Activated CD4-positive, alpha-beta memory T cell treated with anti-CD3 and anti-CD28 coated beads for 36 hours (primary cell): ENCODE measurements around the gene STRIT1. TPM values are rescaled to one million over a fixed set of nuclear protein-coding genes. Genes with fewer than 3 reads are reported as not detected.

ENCODE experiments used
- CTCF ChIA-PET: fragments of 350-600 bp; sonication (Branson Sonifier 250); formaldehyde crosslinking; loops from one replicate; lab custom pipeline; 2021; ENCODE audit warnings: antibody characterized with exemption, inconsistent platforms; lab: Charles Lee
- POLR2A ChIA-PET: fragments of 350-600 bp; sonication (Branson Sonifier 250); formaldehyde crosslinking; loops from one replicate; lab custom pipeline; 2021; ENCODE audit warnings: antibody characterized with exemption; lab: Charles Lee
- DNase-seq: peaks from one replicate; pipeline ENCODE4 v3.0.0-alpha.2; 2020
- H3K27ac Mint-ChIP-seq: one replicate; pipeline ENCODE4 v1.8.0; 2021; ENCODE audit warnings: mixed read lengths
- H3K27me3 Mint-ChIP-seq: one replicate; pipeline ENCODE4 v1.8.0; 2021; ENCODE audit warnings: mixed read lengths
- H3K36me3 Mint-ChIP-seq: one replicate; pipeline ENCODE4 v1.8.0; 2021; ENCODE audit warnings: mixed read lengths
- H3K4me1 Mint-ChIP-seq: one replicate; pipeline ENCODE4 v1.8.0; 2021; ENCODE audit warnings: low read depth, mixed read lengths
- H3K4me3 Mint-ChIP-seq: one replicate; pipeline ENCODE4 v1.8.0; 2021; ENCODE audit warnings: mild to moderate bottlenecking, mixed read lengths
- H3K9me3 Mint-ChIP-seq: one replicate; pipeline ENCODE4 v1.8.0; 2021; ENCODE audit warnings: mixed read lengths
- intact Hi-C: fragments of 100-400 bp; cut with micrococcal nuclease; formaldehyde crosslinking; loops from one replicate; pipeline ENCODE4 v1.15.1; 2023
- total RNA-seq, 2 experiments: library from RNA; stranded (reverse); gene quantifications; one replicate each; pipeline ENCODE4 v1.2.3, GENCODE V29; 2021

Gene STRIT1
- total RNA-seq, 2 experiments from 2014 or later, result not detected

DNA sequence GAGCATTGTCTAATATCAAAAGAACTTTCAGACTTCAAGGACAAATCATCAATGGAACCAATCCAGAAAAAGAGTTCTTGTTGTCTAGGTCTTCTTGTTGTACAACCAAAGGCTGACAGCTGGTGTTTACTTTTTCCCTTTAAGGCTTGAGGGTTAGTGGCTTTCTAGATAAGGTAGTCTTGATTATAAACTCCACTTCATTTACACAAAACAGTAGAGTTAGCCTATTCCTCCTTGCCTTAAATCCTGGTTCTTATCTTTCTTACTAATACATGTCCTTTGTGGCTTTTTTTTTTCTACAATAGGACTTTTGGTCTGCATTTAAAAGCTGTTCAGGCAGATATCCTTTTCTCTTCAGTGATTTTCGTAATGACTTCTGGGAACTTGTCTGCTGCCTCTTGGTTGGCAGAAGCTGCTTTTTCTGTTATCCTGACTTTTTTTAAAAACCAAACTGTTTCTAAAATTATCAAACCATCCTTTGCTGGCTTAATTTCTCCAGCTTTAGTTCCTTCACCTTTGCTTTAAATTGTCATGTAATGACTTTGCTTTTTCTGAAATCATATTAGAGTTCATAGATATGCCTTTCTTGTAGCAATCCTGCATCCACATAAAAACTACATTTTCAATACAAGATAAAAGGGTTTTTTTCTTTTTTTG is 44.8 kb downstream of the STRIT1 start:
- Mint-ChIP-seq H3K9me3 (no peaks in the 10 kb centered on the region), H3K4me3 (no peak overlapping the region), H3K4me1 (no peaks in the 10 kb centered on the region), H3K27me3 (no peaks in the 10 kb centered on the region), H3K27ac (no peak overlapping the region), H3K36me3 (no peaks in the 10 kb centered on the region)
- intact Hi-C loops, result no loop called here
- CTCF ChIA-PET, result no interaction called here
- no peak for DNase-seq
- POLR2A ChIA-PET, result no interaction called here

DNA sequence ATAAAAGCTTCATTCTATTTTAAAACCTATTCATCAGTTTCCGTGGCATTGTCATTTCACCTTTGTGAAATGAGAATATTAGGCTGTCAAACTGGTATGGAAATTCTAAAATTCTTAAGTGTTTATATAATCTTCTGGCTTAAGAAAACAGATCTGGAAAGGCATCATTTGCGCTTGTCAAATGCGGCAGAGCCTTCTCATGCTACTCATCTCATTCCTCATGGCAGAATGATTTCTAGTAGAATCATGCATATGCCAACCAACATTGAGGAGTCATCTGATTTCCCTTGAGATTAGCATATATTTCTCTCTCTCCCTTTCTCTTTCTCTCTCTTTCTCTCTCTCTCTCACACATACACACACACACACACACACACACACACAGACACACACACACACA is 48.8 kb downstream of the STRIT1 start:
- no peak overlapping the region for H3K27ac Mint-ChIP-seq
- H3K9me3 Mint-ChIP-seq, result no peaks in the 10 kb centered on the region
- no peaks in the 10 kb centered on the region for H3K27me3 Mint-ChIP-seq
- ChIA-PET CTCF (no interaction called here), POLR2A (no interaction called here)
- no peaks in the 10 kb centered on the region for H3K36me3 Mint-ChIP-seq
- H3K4me1 Mint-ChIP-seq, result no peaks in the 10 kb centered on the region
- DNase-seq, result no peak
- H3K4me3 Mint-ChIP-seq, result no peak overlapping the region
- intact Hi-C loops, result no loop called here

GRCh38 chr3:155244216-155244615 is 49.3 kb downstream of the STRIT1 start:
- DNase-seq, result no peak
- Mint-ChIP-seq H3K4me3 (no peak overlapping the region), H3K4me1 (no peaks in the 10 kb centered on the region), H3K27me3 (no peaks in the 10 kb centered on the region), H3K9me3 (no peaks in the 10 kb centered on the region), H3K36me3 (no peaks in the 10 kb centered on the region), H3K27ac (no peak overlapping the region)
- intact Hi-C loops, result no loop called here
- ChIA-PET CTCF (no interaction called here), POLR2A (no interaction called here)

- H3K9me3 Mint-ChIP-seq, result no peaks in the 10 kb centered on the region
- no peaks in the 10 kb centered on the region for H3K36me3 Mint-ChIP-seq
- H3K27ac Mint-ChIP-seq, result no peak overlapping the region
- no peaks in the 10 kb centered on the region for H3K4me1 Mint-ChIP-seq
- H3K27me3 Mint-ChIP-seq, result no peaks in the 10 kb centered on the region
- POLR2A ChIA-PET, result no interaction called here
- no peak for DNase-seq
- H3K4me3 Mint-ChIP-seq, result no peak overlapping the region
- CTCF ChIA-PET, result no interaction called here
- intact Hi-C loops, result no loop called here
Measured at GRCh38 chr3:155243512-155243921, 50.0 kb downstream of the STRIT1 start.

- ChIA-PET CTCF (no interaction called here), POLR2A (no interaction called here)
- no peaks in the 10 kb centered on the region for H3K9me3 Mint-ChIP-seq
- intact Hi-C loops, result no loop called here
- H3K4me1 Mint-ChIP-seq, result no peaks in the 10 kb centered on the region
- no peaks in the 10 kb centered on the region for H3K36me3 Mint-ChIP-seq
- H3K4me3 Mint-ChIP-seq, result no peak overlapping the region
- H3K27me3 Mint-ChIP-seq, result no peaks in the 10 kb centered on the region
- no peak for DNase-seq
- no peak overlapping the region for H3K27ac Mint-ChIP-seq
Measured at GRCh38 chr3:155242342-155242741, 51.1 kb downstream of the STRIT1 start.

DNA sequence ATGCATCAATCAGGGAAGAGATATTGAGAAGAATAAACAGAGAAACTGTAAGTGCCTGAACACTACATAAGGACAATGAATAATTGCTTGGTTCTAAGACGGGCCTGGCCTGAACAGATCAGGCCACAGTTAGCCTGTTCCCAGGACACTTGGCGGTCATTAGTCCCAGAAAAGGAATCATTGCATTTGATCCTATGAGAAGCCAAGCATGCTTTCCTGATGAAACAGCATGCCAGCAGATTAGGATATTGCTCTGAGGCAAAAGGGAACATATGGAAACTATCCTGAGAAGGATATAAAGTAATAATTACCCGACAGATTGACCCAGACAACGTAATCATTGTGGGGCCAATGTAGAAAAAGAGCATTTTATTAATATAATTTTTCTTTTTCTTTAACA is 51.9 kb downstream of the STRIT1 start:
- Mint-ChIP-seq H3K4me3 (no peak overlapping the region), H3K9me3 (no peaks in the 10 kb centered on the region), H3K27me3 (no peaks in the 10 kb centered on the region), H3K27ac (no peak overlapping the region), H3K36me3 (no peaks in the 10 kb centered on the region), H3K4me1 (no peaks in the 10 kb centered on the region)
- ChIA-PET CTCF (no interaction called here), POLR2A (no interaction called here)
- intact Hi-C loops, result no loop called here
- no peak for DNase-seq

Other genes with a start within 250 kb of the STRIT1 start
- gene MME, start 213.4 kb downstream of the STRIT1 start, total RNA-seq, result not detected